ENCODE measurements around the gene NECAB2. TPM values are rescaled to one million over a fixed set of nuclear protein-coding genes. Genes with fewer than 3 reads are reported as not detected.

NECAB2 gene
- polyA plus RNA-seq, 2 of the 4 experiments (the other 2 are of a cell fraction): 1.1 to 1.4 TPM

- TF ChIP-seq HES2 (IDR thresholded peaks at IDR 0.05) (no peak), ATOH8 (CRISPR knock-in tag; IDR thresholded peaks at IDR 0.05; ENCODE audit: low read depth) (no peak), HOXB13 (CRISPR knock-in tag; IDR thresholded peaks at IDR 0.05; ENCODE audit: low read depth) (no peak), ZNF302 (CRISPR knock-in tag; IDR thresholded peaks at IDR 0.05) (no peak), PBX3 (IDR thresholded peaks at IDR 0.05) (no peak), CBX8 (IDR thresholded peaks at IDR 0.05) (no peak)
These were observed 41.2 kb downstream of the NECAB2 start (continued) for GRCh38 chr16:84009282-84009681.

GRCh38 chr16:84013787-84014569, 45.9 kb downstream of the NECAB2 start:
- Histone ChIP-seq H3K4me2 (peak overlapping the region; percentile 47), H3K4me1 (peaks cover 8% of the 10 kb centered on the region; the same call in 1 of the 3 replicates), H3K27ac (no peak overlapping the region), H3K4me3 (0 out of 3 replicates have a peak overlapping the region, but pooled peaks have one; percentile 13), H3K9me3 (no peaks in the 10 kb centered on the region)
- ATAC-seq (peak; percentile 79 to 92), DNase-seq (ENCODE audit: low read depth in 1 of 2, low spot score in 1 of 2) (peak; percentile 70 to 96), FAIRE-seq (peak; percentile 39)
- POLR2A ChIA-PET: interaction anchor here (1.0 kb wide), 1 partner anchor 60 kb away, joined by 5 read pairs; no protein-coding TSS in a partner anchor
- 6% methylated on average over 14 of the region's 14 CpGs for WGBS (ENCODE audit: missing lambda C conversion rate)
- CTCF ChIA-PET: interaction anchor here (0.7 to 1.2 kb wide), 4 partner anchors 19 to 58 kb away, joined by 3 to 5 read pairs (median 3); no protein-coding TSS in a partner anchor
- TF ChIP-seq KDM5A (IDR thresholded peaks at IDR 0.05) (no peak), MYC (IDR thresholded peaks at IDR 0.05; ENCODE audit: borderline replicate concordance, low read length) (0 out of 2 replicates have a peak, but pooled peaks have one; percentile 49), MAX (IDR thresholded peaks at IDR 0.05) (peak; percentile 43; the same call in 1 of the 2 replicates), HES2 (IDR thresholded peaks at IDR 0.05) (no peak), USF2 (IDR thresholded peaks at IDR 0.05) (peak; percentile 76), RCOR1 (IDR thresholded peaks at IDR 0.05; ENCODE audit: low read depth, low read length) (no peak), HOXA7 (CRISPR knock-in tag; IDR thresholded peaks at IDR 0.05) (no peak), BCL3 (IDR thresholded peaks at IDR 0.05) (no peak), RARB (CRISPR knock-in tag; IDR thresholded peaks at IDR 0.05) (no peak), MAZ (IDR thresholded peaks at IDR 0.05; ENCODE audit: borderline replicate concordance, low read depth, low read length) (no peak), JUN (IDR thresholded peaks at IDR 0.05) (no peak), PBX3 (IDR thresholded peaks at IDR 0.05) (no peak), MAFK (IDR thresholded peaks at IDR 0.05; ENCODE audit: partially characterized antibody) (no peak), CEBPB (IDR thresholded peaks at IDR 0.05) (no peak), SREBF2 (IDR thresholded peaks at IDR 0.05) (no peak), SMC3 (IDR thresholded peaks at IDR 0.05) (no peak), E2F6 (IDR thresholded peaks at IDR 0.05; ENCODE audit: borderline replicate concordance, low read depth) (0 out of 2 replicates have a peak, but pooled peaks have one; percentile 30), TP53 (CRISPR knock-in tag; IDR thresholded peaks at IDR 0.05) (no peak), POLR2AphosphoS2 (conservative IDR thresholded peaks at IDR 0.05; ENCODE audit: low read length) (no peak), NR3C1 (IDR thresholded peaks at IDR 0.05) (no peak), HDAC2 (IDR thresholded peaks at IDR 0.05) (no peak), GATA3 (IDR thresholded peaks at IDR 0.05; ENCODE audit: borderline replicate concordance) (no peak), HOXB13 (CRISPR knock-in tag; IDR thresholded peaks at IDR 0.05; ENCODE audit: low read depth) (no peak)

Measured in A549 (cell line).